ENCODE measurements around the gene ST7L.
A peak's percentile ranks its signal among the peaks of the same experiment; 100 is the strongest.

Gene ST7L

GRCh38 chr1:112517231-112517630 lies 101.7 kb downstream of the ST7L start:
- no peak for DNase-seq (ENCODE audit: low read depth in 1 of 2, low spot score in 1 of 2)

GRCh38 chr1:112516141-112516540 lies 102.8 kb downstream of the ST7L start:
- no peak for DNase-seq (ENCODE audit: low read depth in 1 of 2, low spot score in 1 of 2)

GRCh38 chr1:112515311-112516009 lies 103.5 kb downstream of the ST7L start:
- DNase-seq (ENCODE audit: low read depth in 1 of 2, low spot score in 1 of 2): no peak

- no peak for DNase-seq (ENCODE audit: low read depth in 1 of 2, low spot score in 1 of 2)
These were observed 104.0 kb downstream of the ST7L start for GRCh38 chr1:112514901-112515300.

GRCh38 chr1:112513112-112513870 lies 105.7 kb downstream of the ST7L start:
- DNase-seq (ENCODE audit: low read depth in 1 of 2, low spot score in 1 of 2): no peak

GRCh38 chr1:112511897-112512296 lies 107.0 kb downstream of the ST7L start:
- DNase-seq (ENCODE audit: low read depth in 1 of 2, low spot score in 1 of 2): no peak

GRCh38 chr1:112510340-112510739 lies 108.6 kb downstream of the ST7L start:
- no peak for DNase-seq (ENCODE audit: low read depth in 1 of 2, low spot score in 1 of 2)

GRCh38 chr1:112509660-112510178 lies 109.2 kb downstream of the ST7L start:
- no peak for DNase-seq (ENCODE audit: low read depth in 1 of 2, low spot score in 1 of 2)

GRCh38 chr1:112509005-112509659 lies 109.8 kb downstream of the ST7L start:
- no peak for DNase-seq (ENCODE audit: low read depth in 1 of 2, low spot score in 1 of 2)

GRCh38 chr1:112508278-112509004 lies 110.5 kb downstream of the ST7L start, which contains the start of gene WNT2B:
WNT2B (plus strand) TSS chr1:112508965; CDS start chr1:112509263, 298 bp downstream.
- DNase-seq (ENCODE audit: low read depth in 1 of 2, low spot score in 1 of 2): peak; percentile 21 to 25

- DNase-seq (ENCODE audit: low read depth in 1 of 2, low spot score in 1 of 2): no peak
These were observed 111.0 kb downstream of the ST7L start for GRCh38 chr1:112507921-112508277.

GRCh38 chr1:112507336-112507735 lies 111.6 kb downstream of the ST7L start:
- DNase-seq (ENCODE audit: low read depth in 1 of 2, low spot score in 1 of 2): no peak

GRCh38 chr1:112506731-112507130 lies 112.2 kb downstream of the ST7L start:
- no peak for DNase-seq (ENCODE audit: low read depth in 1 of 2, low spot score in 1 of 2)

- DNase-seq (ENCODE audit: low read depth in 1 of 2, low spot score in 1 of 2): no peak
These were observed 112.6 kb downstream of the ST7L start for GRCh38 chr1:112506306-112506705.

- no peak for DNase-seq (ENCODE audit: low read depth in 1 of 2, low spot score in 1 of 2)
These were observed 113.1 kb downstream of the ST7L start for GRCh38 chr1:112505878-112506277.

- DNase-seq (ENCODE audit: low read depth in 1 of 2, low spot score in 1 of 2): no peak
These were observed 113.5 kb downstream of the ST7L start for GRCh38 chr1:112505400-112505785.

GRCh38 chr1:112504661-112505399 lies 114.1 kb downstream of the ST7L start:
- no peak for DNase-seq (ENCODE audit: low read depth in 1 of 2, low spot score in 1 of 2)

GRCh38 chr1:112504001-112504660 lies 114.8 kb downstream of the ST7L start:
- no peak for DNase-seq (ENCODE audit: low read depth in 1 of 2, low spot score in 1 of 2)

- DNase-seq (ENCODE audit: low read depth in 1 of 2, low spot score in 1 of 2): no peak
These were observed 116.1 kb downstream of the ST7L start for GRCh38 chr1:112502826-112503225.
